ENCODE results near the gene DFFA.
"Not testable (repeated sequence)": the region's sequence is repeated elsewhere in the genome, so short reads cannot be mapped to it uniquely, and the experiment has no call there.

Gene DFFA

GRCh38 chr1:10430216-10431069, 41.9 kb downstream of the DFFA start, which contains the start of gene CENPS:
Gene CENPS (plus strand): TSS chr1:10430433. CDS start chr1:10430518, 85 bp downstream.
- peak; percentile 90 to 92 for DNase-seq (ENCODE audit: low read depth in 2 of 2)

DNA sequence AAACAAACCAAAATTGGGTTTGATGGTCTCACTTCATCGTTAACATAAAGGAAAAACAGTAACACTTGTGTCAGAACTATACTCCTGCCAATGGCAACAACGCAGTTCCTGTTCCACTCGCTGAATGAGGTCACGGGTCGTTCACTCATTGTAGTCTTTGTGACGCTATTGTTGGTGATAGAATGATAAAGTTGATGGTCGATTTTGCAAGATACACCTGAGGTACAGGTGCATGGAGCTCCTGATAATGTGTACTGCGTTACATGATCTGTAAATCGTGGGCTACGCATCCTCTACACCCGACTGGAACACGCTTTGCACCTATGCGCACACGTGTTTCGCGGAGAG, 42.5 kb downstream of the DFFA start:
- peak in 1 of 2 donors; percentile 17 for DNase-seq (ENCODE audit: low read depth in 2 of 2)

GRCh38 chr1:10428984-10429383, 43.3 kb downstream of the DFFA start:
- DNase-seq (ENCODE audit: low read depth in 2 of 2), result no peak

DNA sequence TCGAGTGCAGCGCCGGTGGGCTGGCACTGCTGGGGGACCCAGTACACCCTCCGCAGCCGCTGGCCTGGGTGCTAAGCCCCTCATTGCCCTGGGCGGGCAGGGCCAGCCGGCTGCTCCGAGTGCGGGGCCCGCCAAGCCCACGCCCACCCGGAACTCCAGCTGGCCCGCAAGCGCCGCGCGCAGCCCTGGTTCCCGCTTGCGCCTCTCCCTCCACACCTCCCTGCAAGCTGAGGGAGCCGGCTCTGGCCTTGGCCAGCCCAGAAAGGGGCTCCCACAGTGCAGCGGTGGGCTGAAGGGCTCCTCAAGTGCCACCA, 45.8 kb downstream of the DFFA start:
- not testable (repeated sequence) for DNase-seq (ENCODE audit: low read depth in 2 of 2)

DNA sequence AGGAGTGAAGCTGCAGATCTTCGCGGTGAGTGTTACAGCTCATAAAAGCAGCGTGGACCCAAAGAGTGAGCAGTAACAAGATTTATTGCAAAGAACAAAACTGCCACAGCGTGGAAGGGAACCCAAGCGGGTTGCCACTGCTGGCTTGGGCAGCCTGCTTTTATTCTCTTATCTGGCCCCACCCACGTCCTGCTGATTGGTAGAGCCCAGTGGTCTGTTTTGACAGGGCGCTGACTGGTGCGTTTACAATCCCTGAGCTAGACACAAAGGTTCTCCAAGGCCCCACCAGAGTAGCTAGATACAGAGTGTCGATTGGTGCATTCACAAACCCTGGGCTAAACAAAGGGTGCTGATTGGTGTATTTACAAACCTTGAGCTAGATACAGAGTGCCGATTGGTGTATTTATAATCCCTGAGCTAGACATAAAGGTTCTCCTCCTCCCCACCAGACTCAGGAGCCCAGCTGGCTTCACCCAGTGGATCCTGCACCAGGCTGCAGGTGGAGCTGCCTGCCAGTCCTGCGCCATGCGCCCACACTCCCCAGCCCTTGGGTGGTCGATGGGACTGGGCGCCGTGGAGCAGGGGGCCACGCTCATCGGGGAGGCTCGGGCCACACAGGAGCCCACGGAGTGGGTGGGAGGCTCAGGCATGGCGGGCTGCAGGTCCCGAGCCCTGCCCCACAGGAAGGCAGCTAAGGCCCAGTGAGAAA, 46.3 kb downstream of the DFFA start:
- not testable (repeated sequence) for DNase-seq (ENCODE audit: low read depth in 2 of 2)

DNA sequence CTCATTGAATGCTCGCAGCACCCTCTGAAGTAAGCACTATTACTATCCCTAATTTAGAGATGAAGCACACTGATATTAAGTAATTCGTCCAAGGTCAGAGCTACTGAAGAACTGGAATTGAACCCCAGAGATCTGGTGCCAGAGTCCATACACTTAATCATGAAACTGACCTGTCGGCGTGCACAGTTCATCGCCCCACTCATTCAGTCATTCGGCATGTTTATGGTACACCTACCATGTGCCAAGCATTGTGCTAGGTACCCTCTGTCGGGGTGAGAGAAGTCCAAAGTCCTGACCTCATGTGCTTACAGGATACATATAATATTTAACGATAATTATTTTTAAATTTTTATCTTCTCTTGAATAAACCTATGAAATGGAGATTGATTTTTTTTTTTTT, 47.7 kb downstream of the DFFA start:
- DNase-seq (ENCODE audit: low read depth in 2 of 2), result no peak

GRCh38 chr1:10424034-10424433, 48.3 kb downstream of the DFFA start:
- no peak for DNase-seq (ENCODE audit: low read depth in 2 of 2)

DNA sequence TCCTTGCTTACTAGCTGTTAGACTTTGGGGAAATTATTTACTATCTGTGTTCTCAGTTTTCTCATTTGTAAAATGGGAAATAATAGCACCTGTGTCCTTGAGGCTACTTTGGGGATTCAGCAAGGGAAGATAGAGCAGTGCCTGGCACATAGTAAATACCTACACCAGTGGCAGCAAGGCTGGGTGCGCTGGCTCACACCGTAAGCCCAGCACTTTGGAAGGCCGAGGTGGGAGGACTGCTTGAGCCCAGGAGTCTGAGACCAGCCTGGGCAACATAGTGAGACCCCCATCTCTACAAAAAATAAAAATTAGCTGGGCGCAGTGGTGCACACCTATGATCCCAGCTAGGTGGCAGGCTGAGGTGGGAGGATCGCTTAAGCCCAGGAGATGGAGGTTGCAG, 50.7 kb downstream of the DFFA start:
- no peak for DNase-seq (ENCODE audit: low read depth in 2 of 2)

- no peak for DNase-seq (ENCODE audit: low read depth in 2 of 2)
Observed at GRCh38 chr1:10419351-10419750, 53.0 kb downstream of the DFFA start.

DNA sequence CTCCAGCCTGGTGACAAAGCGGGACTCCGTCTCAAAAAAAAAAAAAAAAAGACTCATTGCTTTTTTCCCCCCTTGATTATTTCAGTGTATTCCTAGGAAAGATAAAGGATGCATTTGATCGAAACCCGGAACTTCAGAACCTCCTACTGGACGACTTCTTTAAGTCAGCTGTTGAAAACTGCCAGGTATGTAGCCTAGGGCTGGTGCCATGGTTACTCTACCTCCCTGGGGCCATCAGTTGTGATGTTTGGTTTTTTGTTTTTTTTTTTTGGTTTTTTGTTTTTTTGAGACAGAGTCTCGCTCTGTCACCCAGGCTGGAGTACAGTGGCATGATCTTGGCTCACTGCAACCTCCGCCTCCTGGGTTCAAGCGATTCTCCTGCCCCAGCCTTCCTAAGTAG, 53.6 kb downstream of the DFFA start:
- not testable (repeated sequence) for DNase-seq (ENCODE audit: low read depth in 2 of 2)

GRCh38 chr1:10415967-10416366, 56.4 kb downstream of the DFFA start:
- not testable (repeated sequence) for DNase-seq (ENCODE audit: low read depth in 2 of 2)

- no peak for DNase-seq (ENCODE audit: low read depth in 2 of 2)
Observed at GRCh38 chr1:10415211-10415930, 57.0 kb downstream of the DFFA start.

GRCh38 chr1:10407201-10407600, 65.1 kb downstream of the DFFA start:
- DNase-seq (ENCODE audit: low read depth in 2 of 2), result no peak
